GM18870 (cell line): ENCODE results near the gene MEGF11.

Experiments used
- ATAC-seq: cut with Tn5 transposase; IDR thresholded peaks from one replicate; pipeline ENCODE4 v1.9.1; 2021; ENCODE audit warnings: moderate library complexity; ENCODE audit not compliant: unreplicated experiment

MEGF11 gene

DNA sequence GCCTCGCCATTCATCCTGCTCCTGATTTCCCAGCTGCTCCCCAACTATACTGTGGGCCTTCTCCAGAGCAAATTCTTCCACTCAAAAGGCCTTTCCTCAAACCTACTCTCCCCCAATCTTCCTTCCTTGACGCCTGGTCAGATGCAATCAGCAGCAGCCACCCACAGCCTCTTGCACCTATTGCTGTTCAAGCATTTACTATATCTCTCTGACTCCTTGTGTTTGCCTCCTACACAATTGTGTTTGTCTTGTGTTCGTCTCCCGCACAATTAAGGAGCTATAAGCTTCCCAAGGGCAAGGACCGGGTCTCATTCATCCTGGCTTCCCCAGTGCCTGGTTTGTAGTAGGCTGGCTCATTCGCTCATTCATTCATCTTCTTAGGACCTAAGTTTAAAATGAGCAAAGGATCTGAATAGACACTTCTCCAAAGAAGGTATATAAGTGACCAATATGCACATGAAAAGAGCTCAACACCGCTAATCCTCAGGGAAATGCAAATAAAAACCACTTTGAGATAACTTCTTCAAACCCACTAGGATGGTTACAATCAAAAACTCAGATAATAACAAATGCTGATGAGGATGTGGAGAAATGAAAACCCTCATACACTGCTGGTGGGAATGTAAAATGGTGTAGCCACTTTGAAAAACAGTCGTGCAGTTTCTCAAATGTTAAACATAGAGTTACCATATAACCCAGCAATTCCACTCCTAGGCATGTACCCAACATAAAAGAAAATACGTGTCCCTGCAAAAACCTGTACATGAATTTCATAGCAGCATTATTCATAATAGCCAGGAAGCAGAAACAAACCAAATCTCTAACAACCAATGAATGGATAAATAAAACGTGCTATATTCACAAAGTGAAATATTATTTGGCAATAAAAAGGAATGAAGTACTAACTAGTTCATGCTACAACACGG, 31.0 kb downstream of the MEGF11 start:
- no peak for ATAC-seq

DNA sequence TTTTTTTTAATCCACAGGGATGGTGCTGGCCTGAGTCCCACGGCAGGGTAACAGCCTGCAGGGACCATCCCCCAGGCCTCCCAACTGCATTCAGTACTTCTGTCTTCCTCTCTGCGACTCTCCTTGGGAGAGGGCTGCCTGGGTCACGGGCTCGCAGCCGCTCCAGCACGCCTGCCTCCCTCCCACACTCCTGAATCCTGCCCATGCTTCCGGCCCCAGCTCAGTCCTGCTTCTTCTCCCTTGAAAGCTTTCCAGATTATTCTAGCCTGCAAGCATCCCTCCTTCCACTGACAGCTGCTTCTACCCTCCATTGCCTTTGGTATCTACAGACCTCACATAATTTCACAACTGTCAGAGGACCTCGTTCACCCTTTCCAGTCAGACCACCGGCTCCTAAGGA, 32.4 kb downstream of the MEGF11 start:
- no peak for ATAC-seq

GRCh38 chr15:66220601-66221000, 32.9 kb downstream of the MEGF11 start:
- ATAC-seq, result no peak

- no peak for ATAC-seq
Observed at GRCh38 chr15:66219339-66219738, 34.2 kb downstream of the MEGF11 start.

DNA sequence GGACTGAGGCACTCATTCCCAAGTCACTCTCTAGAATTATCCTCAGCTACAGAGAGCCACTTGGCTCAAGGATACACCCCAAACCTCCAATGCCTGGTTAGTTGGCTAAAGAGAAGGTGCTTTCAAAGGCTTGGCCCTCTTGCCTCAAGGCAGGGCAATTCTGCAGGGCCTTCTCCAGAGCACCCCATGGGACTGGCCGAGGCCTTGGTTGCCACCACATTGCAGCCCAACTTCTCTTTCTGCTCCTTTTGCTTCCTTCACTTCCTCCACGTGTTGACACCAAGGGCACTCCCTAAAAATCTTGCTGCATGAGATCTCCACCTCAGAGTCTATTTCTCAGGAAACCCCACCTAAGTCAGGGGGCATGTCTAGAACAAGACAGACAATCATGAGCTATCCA, 36.7 kb downstream of the MEGF11 start:
- no peak for ATAC-seq

DNA sequence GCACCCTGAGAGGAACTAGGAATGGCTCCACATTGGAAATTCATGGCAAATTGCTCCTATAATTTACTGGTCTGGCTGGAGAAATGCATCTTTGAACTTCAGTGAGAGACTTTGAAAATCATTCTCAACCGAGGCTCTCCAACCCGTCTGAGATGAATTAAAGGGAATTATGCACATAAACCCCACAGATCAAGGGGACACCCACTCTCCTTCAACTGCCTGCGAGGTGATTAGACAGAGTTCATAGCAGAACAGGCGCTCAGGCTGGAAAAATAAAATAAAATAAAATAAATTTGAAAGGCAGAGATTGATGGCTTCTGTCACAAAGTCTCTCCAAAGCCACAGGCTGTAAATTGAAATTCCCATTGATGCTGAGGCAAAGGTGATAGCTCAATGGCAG, 37.7 kb downstream of the MEGF11 start:
- ATAC-seq, result no peak

DNA sequence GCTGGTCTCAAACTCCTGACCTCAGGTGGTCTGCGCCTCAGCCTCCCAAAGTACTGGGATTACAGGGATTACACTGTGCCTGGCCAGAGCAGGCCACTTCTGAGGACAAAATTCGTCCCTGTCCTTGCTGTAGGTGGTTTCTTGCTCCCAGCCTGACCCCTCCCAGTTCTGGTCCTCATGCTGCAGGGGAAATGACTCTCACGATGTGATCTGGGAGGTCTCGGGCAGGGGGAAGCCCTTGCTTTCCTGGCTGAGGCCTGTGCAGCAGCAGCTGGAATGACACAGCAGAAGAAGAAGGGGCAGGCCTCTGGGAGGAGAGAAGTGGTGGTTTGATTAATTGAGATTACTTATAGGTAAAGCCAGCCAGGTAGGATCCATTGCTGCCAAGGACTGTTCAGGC, 39.3 kb downstream of the MEGF11 start:
- no peak for ATAC-seq

DNA sequence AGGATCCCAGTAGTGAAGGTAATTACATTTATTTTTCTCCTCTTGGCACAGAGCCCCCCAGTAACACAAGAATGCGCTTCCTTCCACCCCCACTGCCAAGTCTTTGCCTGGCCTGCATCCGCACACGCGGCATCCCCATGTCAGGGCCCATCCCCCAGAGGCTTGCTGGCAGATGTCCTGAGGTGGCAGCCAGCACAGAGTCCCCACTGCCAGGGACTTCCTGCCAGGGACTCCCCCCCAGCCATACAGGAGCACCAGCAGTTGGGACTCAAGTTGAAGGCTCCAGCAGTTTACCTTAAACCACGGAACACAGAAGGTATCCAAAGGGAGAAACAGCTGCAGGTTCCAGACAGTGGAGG, 41.0 kb downstream of the MEGF11 start:
- ATAC-seq, result no peak

DNA sequence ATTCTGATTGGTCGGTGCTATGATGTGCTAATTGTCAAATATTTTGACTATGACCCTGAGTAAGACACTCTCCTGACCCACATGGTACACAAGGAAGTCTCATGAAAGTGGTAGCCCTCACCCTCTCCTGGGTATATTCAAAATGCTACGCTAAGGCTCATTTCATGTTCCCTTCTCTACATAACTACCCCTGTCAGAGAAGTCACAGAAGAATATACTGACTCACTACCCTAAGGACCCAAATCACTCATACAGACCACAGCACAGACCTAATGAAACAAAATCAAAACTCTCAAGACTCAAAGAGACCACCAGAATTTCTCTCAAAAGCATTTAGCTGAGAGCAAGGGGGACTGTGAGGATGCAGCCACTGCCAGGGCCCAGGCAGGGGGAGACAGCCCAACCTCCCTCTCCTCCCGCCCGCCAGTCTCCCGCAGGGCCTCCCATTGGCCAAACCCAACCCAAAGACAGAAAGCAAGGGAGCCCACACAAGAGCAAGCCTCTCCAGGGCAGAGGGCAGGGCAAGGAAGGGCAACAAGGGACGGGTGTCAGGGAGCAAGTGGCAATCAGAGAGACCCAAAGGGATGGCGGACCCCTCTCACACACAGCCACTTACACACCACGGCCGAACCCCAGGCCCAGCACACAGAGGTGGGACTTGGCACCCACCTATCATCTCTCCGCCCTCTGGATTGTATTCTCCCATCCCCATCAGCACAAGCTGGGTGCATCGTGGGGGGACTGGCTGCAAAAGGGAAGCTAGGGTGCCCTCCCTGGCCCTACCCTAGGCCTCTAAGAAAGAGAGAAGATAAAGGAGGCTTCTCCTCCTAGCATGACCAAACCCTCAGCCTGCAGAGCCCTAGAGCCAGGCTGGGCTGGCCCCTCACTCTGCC, 41.6 kb downstream of the MEGF11 start:
- ATAC-seq, result no peak

DNA sequence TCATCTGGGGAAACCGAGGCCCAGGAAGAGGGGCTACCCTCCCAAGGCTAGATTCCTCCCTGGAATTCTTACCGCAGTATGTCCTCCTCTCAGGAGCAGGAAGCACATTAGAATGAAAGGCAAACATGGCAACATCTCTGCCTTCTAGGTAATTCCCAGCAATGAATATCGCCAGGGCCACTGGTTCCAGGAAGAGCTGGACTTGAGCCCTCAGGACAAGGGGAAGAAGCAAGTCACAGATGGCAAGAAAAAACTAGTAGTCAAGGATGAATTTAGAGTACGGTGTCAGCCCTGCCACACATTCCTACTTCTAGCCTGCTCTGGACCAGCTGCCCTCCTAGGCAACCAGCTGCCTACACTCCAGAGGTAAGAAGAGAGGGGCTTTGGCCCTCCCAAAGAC, 42.9 kb downstream of the MEGF11 start:
- ATAC-seq, result no peak

DNA sequence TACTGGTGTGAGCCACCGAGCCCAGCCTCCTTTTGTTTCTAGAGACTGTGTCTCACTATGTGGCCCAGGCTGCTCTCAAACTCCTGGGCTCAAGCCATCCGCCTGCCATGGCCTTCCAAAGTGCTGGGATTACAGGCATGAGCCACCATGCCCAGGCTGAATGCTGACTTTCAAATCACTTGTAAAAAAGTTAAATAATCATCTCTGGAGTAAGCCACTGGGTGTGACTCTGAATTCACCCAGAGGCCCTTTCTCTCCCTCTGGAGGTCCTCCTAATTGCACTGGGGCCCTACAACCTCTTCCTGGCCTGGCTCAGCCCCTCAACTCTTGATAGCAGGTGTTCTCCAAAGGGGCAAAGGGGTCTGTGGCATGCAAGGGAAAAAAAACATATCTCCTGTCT, 54.8 kb downstream of the MEGF11 start:
- ATAC-seq, result no peak

GRCh38 chr15:66196602-66197001, 56.9 kb downstream of the MEGF11 start:
- no peak for ATAC-seq

GRCh38 chr15:66195621-66196230, 57.8 kb downstream of the MEGF11 start:
- no peak for ATAC-seq

- no peak for ATAC-seq
Observed at GRCh38 chr15:66193066-66193465, 60.5 kb downstream of the MEGF11 start.

GRCh38 chr15:66190746-66191145, 62.8 kb downstream of the MEGF11 start:
- ATAC-seq, result no peak

DNA sequence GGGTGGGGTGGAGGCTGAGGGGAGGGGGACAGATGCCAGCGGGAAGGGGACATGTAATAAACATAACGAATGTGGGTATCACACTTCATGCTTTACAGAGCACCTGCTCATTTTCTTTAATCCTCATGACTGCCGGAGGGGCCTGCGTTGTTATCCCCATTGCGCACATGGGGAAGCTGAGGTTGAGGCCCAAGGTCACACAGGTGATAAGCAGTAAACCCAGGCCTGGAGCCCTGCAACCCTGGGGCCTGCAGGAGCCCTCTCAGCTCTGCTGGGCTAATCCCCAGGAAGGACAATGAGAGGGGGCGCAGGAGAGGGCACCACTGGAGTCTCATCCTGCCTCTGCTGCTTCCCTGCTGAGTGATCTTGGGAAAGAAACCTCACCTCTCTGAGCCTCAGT, 64.3 kb downstream of the MEGF11 start:
- no peak for ATAC-seq

GRCh38 chr15:66188464-66188863, 65.1 kb downstream of the MEGF11 start:
- ATAC-seq, result no peak

- ATAC-seq, result no peak
Observed at GRCh38 chr15:66187271-66187670, 66.3 kb downstream of the MEGF11 start.

DNA sequence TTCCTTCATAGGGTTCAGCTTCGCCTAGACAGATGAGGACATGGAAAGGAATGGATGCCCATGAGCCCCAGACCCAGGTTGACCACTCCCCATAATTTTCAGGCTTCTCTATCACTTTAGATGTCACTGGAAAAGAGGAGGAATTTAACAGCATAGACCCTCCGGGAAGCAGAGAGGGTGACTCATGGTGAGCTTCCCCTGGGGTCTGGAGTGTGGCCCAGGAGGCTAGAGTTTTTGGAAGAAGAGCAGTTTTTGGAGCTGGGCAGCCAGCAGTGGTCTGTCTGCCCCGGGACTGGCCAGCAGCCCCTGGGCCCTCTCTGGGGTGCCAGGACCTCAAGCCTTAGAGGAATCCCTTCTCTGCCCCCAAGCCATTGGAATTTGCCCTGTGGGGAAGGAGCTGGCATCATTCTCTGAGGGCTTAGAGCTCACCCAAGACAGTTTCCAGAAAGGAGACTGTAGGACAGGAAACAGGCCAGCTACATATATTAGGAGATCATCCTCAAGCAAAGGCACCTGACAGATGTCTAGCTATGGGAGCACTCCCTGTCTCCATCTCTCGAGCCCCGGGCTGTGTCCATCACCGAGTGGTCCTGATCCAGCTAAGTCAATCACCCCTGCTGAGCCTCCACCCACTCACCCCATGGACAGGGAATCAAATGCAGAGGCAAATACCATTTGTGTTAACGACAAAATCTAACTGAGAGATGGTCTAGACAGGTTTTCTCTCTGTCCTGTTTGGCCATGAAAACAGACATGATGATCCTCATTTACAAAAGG, 67.3 kb downstream of the MEGF11 start:
- no peak for ATAC-seq

DNA sequence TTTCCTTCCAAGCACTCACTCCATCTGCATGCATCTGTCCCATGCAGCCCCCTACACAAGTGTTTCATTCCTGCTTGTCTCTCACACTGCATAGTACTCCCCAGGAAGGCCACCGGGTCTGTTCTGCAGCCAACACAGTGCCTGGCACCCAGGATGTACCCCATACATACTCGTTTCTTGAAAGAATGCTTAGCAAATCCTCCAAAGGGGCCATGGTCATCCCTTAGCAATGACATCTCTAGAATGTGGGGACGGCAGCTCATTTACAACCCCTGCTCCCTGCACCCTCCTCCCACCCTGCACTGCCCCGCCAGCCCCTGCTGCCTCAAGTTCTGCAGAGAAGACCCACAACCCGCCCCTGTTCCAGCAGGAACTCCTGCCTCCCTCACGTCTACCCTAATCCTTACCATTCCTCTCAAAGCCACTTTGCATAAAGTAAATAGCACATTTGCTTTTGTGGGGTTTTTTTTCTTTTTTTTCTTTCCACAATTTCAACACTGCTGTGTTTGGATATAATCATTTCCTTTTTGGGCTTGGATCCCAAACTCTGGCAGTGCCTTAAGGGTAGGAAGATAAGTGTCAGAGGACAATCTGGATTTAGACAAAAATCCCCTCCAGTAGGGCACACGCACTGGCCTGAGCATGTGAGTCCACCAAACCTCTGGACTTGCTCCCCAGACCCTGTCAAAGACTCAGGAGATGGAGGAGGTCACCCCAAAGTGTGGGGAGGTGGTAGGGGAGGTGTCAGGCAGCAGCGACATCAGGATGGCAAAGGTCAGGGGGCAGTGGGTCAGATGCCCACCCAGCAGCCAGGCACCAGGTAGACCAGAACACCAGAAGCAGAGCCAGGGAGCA, 68.4 kb downstream of the MEGF11 start:
- ATAC-seq, result no peak
